K562 (cell line): ENCODE results near the gene TBC1D10A. TPM values are rescaled to one million over a fixed set of nuclear protein-coding genes. Genes with fewer than 3 reads are reported as not detected.

ENCODE experiments used
- CC2D1A ChIP-seq: fragments of 450-650 bp; IDR thresholded peaks from 2 replicates; pipeline ENCODE4 v1.6.1; 2017; ENCODE audit warnings: mild to moderate bottlenecking
- FOXK2 ChIP-seq, 2 experiments: fragments of 450-650 bp; IDR thresholded peaks in 1 of 2; conservative IDR thresholded peaks in 1 of 2; 2 replicates each; pipeline ENCODE4 v1.6.1; 2016; ENCODE audit warnings: low read depth in 2 of 2, mild to moderate bottlenecking in 1 of 2
- MEF2D ChIP-seq: conservative IDR thresholded peaks from 2 replicates; pipeline ENCODE4 v1.6.1; 2016; ENCODE audit warnings: low read depth, missing genetic modification characterization, missing compliant biosample characterization
- TEAD4 ChIP-seq, 2 experiments: sonication (generic) in 1 of 2; formaldehyde crosslinking in 1 of 2; IDR thresholded peaks; 2 replicates each; pipeline versions ENCODE4 v1.6.1 to v1.8.0; 2012 to 2022; ENCODE audit warnings: borderline replicate concordance in 1 of 2, inconsistent platforms in 1 of 2, low read length in 1 of 2, mild to moderate bottlenecking in 1 of 2, missing genetic modification reagents in 1 of 2
- ZNF175 ChIP-seq: fragments of 200-800 bp; sonication (Bioruptor generic); IDR thresholded peaks from 2 replicates; pipeline ENCODE4 v1.6.1; 2016; ENCODE audit warnings: low read depth, mild to moderate bottlenecking, missing genetic modification characterization, missing compliant biosample characterization
- polyA plus RNA-seq, 8 experiments: library from polyadenylated mRNA; depleted of rRNA in 4 of 8; stranded (reverse) in 5 of 8; unstranded in 3 of 8; fragments of >200 nt; fragmentation: Nextera tagmentation in 2 of 8; fragmentation: Illumina TruSeq in 1 of 8; extraction: Ambion mirVana in 2 of 8; extraction: Trizol in 1 of 8; gene quantifications; 2 replicates each; pipeline versions ENCODE4 v1.2.1 to v1.2.3, GENCODE V29; 2011 to 2014; ENCODE audit warnings: inconsistent platforms in 1 of 8, missing spikeins in 1 of 8
- total RNA-seq, 7 experiments: library from RNA; depleted of rRNA in 6 of 7; stranded (reverse); fragments of >200 nt in 6 of 7; fragmentation: Illumina TruSeq in 2 of 7; extraction: Trizol in 2 of 7; gene quantifications; 2 replicates each; pipeline versions ENCODE4 v1.2.1 to v1.2.3, GENCODE V29; 2011 to 2021; ENCODE audit warnings: low replicate concordance in 1 of 7
- TF ChIP-seq, protein P1 (sequence below): sonication (generic); formaldehyde crosslinking; IDR thresholded peaks from 2 replicates; pipeline ENCODE4 v1.8.1; 2023; ENCODE audit warnings: mild to moderate bottlenecking, missing genetic modification reagents
- TF ChIP-seq, protein P2 (sequence below): fragments of 250-450 bp; sonication (Bioruptor Pico); IDR thresholded peaks from 2 replicates; pipeline ENCODE4 v1.5.1; 2021; ENCODE audit warnings: mild to moderate bottlenecking
- TF ChIP-seq, protein P3 (sequence below): fragments of 250-450 bp; sonication (Bioruptor Pico); IDR thresholded peaks from 2 replicates; pipeline ENCODE4 v1.5.0; 2020; ENCODE audit warnings: mild to moderate bottlenecking

The TBC1D10A gene
- total and polyA plus RNA-seq, 9 of the 15 experiments (the other 6 are each of a cell fraction or from before 2014, with no cell fraction given): 0.13 to 10.4 (median 4.6) TPM

GRCh38 chr22:30284666-30285065, 42.1 kb downstream of the TBC1D10A start (continued):
- TF ChIP-seq, protein P1, sequence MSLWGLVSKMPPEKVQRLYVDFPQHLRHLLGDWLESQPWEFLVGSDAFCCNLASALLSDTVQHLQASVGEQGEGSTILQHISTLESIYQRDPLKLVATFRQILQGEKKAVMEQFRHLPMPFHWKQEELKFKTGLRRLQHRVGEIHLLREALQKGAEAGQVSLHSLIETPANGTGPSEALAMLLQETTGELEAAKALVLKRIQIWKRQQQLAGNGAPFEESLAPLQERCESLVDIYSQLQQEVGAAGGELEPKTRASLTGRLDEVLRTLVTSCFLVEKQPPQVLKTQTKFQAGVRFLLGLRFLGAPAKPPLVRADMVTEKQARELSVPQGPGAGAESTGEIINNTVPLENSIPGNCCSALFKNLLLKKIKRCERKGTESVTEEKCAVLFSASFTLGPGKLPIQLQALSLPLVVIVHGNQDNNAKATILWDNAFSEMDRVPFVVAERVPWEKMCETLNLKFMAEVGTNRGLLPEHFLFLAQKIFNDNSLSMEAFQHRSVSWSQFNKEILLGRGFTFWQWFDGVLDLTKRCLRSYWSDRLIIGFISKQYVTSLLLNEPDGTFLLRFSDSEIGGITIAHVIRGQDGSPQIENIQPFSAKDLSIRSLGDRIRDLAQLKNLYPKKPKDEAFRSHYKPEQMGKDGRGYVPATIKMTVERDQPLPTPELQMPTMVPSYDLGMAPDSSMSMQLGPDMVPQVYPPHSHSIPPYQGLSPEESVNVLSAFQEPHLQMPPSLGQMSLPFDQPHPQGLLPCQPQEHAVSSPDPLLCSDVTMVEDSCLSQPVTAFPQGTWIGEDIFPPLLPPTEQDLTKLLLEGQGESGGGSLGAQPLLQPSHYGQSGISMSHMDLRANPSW (CRISPR knock-in tag): no peak
- TF ChIP-seq, protein P2, sequence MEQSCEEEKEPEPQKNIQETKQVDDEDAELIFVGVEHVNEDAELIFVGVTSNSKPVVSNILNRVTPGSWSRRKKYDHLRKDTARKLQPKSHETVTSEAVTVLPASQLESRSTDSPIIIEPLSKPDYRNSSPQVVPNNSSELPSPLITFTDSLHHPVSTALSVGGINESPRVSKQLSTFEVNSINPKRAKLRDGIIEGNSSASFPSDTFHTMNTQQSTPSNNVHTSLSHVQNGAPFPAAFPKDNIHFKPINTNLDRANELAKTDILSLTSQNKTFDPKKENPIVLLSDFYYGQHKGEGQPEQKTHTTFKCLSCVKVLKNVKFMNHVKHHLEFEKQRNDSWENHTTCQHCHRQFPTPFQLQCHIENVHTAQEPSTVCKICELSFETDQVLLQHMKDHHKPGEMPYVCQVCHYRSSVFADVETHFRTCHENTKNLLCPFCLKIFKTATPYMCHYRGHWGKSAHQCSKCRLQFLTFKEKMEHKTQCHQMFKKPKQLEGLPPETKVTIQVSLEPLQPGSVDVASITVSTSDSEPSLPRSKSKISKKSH (CRISPR knock-in tag): no peak
- TF ChIP-seq CC2D1A: no peak
- no peak for TF ChIP-seq MEF2D (tag)
- TF ChIP-seq TEAD4 (IDR thresholded peaks at IDR 0.05; ENCODE audit: low read length): no peak
- TF ChIP-seq TEAD4 (CRISPR knock-in tag; IDR thresholded peaks at IDR 0.05; ENCODE audit: borderline replicate concordance): no peak
- TF ChIP-seq, protein P3, sequence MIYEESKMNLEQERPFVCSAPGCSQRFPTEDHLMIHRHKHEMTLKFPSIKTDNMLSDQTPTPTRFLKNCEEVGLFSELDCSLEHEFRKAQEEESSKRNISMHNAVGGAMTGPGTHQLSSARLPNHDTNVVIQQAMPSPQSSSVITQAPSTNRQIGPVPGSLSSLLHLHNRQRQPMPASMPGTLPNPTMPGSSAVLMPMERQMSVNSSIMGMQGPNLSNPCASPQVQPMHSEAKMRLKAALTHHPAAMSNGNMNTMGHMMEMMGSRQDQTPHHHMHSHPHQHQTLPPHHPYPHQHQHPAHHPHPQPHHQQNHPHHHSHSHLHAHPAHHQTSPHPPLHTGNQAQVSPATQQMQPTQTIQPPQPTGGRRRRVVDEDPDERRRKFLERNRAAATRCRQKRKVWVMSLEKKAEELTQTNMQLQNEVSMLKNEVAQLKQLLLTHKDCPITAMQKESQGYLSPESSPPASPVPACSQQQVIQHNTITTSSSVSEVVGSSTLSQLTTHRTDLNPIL: no peak
- TF ChIP-seq ZNF175 (CRISPR knock-in tag): no peak
- TF ChIP-seq FOXK2 (conservative IDR thresholded peaks at IDR 0.05 in 1 of 2, IDR thresholded peaks at IDR 0.05 in 1 of 2; ENCODE audit: low read depth in 2 of 2): no peak
- TF ChIP-seq, all 486 proteins: peak for 0
